GM19372 (cell line): ENCODE measurements around the gene KBTBD3.
"Not testable (repeated sequence)": the region's sequence is repeated elsewhere in the genome, so short reads cannot be mapped to it uniquely, and the experiment has no call there.

Experiments used
- ATAC-seq: cut with Tn5 transposase; IDR thresholded peaks from one replicate; pipeline ENCODE4 v1.9.1; 2021; ENCODE audit warnings: mild to moderate bottlenecking, low read depth, moderate library complexity; ENCODE audit not compliant: unreplicated experiment

KBTBD3 gene

GRCh38 chr11:106012744-106013143, 64.4 kb downstream of the KBTBD3 start:
- ATAC-seq = no peak

- no peak for ATAC-seq
Observed at GRCh38 chr11:106011481-106011880, 65.7 kb downstream of the KBTBD3 start.

GRCh38 chr11:106003094-106003493, 74.1 kb downstream of the KBTBD3 start:
- ATAC-seq = not testable (repeated sequence)

GRCh38 chr11:106001304-106002012, 75.7 kb downstream of the KBTBD3 start:
- ATAC-seq = no peak
